Measurements from ENCODE around the gene CLRN3.

DNA sequence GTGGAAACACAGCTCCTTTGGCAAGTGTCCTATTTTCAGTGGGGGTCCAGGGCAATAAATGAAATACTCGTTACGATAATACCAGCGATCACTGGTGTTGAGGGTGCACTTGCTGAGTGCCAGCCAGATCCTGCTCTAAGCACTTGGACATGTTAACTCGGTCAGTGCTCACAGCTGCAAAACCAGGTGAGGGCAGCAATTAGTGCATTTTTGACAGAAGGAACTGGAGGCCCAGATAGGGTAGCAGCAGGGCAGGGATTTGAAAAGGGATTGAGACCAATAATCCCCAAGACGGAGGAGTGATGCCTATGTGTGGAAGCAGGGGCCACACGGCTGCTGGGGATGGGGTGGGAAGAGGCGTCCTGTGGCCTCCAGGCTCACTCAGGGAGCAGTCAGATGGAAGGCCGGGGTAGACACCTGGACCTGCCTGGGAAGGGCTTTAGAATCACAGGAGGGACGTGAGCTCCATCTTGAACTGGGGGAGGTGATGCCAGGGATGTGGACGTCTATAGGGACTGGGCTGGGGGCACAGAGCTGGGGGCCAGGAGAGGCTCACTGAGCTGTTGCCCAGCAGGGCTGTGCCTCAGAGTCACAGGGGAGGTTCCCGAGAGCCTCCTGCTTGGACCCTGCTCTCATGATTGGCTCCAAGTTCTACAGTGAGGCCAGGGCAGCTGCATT is 28.5 kb upstream of the CLRN3 start:
- TF ChIP-seq, protein P1, sequence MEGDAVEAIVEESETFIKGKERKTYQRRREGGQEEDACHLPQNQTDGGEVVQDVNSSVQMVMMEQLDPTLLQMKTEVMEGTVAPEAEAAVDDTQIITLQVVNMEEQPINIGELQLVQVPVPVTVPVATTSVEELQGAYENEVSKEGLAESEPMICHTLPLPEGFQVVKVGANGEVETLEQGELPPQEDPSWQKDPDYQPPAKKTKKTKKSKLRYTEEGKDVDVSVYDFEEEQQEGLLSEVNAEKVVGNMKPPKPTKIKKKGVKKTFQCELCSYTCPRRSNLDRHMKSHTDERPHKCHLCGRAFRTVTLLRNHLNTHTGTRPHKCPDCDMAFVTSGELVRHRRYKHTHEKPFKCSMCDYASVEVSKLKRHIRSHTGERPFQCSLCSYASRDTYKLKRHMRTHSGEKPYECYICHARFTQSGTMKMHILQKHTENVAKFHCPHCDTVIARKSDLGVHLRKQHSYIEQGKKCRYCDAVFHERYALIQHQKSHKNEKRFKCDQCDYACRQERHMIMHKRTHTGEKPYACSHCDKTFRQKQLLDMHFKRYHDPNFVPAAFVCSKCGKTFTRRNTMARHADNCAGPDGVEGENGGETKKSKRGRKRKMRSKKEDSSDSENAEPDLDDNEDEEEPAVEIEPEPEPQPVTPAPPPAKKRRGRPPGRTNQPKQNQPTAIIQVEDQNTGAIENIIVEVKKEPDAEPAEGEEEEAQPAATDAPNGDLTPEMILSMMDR (IDR thresholded peaks at IDR 0.05): no peak
- TF ChIP-seq POLR2A (IDR thresholded peaks at IDR 0.05): no peak

All from ovary (tissue), 3 donors.